Activated T-cell treated with anti-CD3 and anti-CD28 coated beads, Interleukin-2, amount 50 U/mL, for 72 hours (primary cell): ENCODE data around the gene GRID1. TPM values are rescaled to one million over a fixed set of nuclear protein-coding genes. Genes with fewer than 3 reads are reported as not detected.

Source experiments
- ATAC-seq, 2 donors: fragments of 150-1000 bp; cut with Tn5 transposase; replicated peaks in 1 of 2; 2 replicates each; pipeline ENCODE4 v1.10.0; 2021; ENCODE audit warnings: moderate library complexity in 2 of 2, mild to moderate bottlenecking in 1 of 2
- DNase-seq, 2 donors: peaks; one replicate each; pipeline ENCODE4 v3.0.0; 2021 to 2022; ENCODE audit warnings: mixed read lengths in 1 of 2
- H3K27ac Mint-ChIP-seq: one replicate; pipeline ENCODE4 v1.8.0; 2022; ENCODE audit warnings: mild to moderate bottlenecking, moderate library complexity, mixed read lengths
- H3K27me3 Mint-ChIP-seq: one replicate; pipeline ENCODE4 v1.8.0; 2022; ENCODE audit warnings: low read depth, mixed read lengths
- H3K36me3 Mint-ChIP-seq, 2 donors: one replicate each; pipeline ENCODE4 v1.8.0; 2022; ENCODE audit warnings: mixed read lengths in 2 of 2, mild to moderate bottlenecking in 1 of 2; ENCODE audit not compliant: insufficient read depth in 2 of 2
- H3K4me1 Mint-ChIP-seq: one replicate; pipeline ENCODE4 v1.8.0; 2022; ENCODE audit warnings: low read depth, mixed read lengths
- H3K4me3 Mint-ChIP-seq, 2 donors: one replicate each; pipeline ENCODE4 v1.8.0; 2022; ENCODE audit warnings: mild to moderate bottlenecking in 2 of 2, mixed read lengths in 2 of 2, moderate library complexity in 2 of 2
- H3K9me3 Mint-ChIP-seq, 2 donors: one replicate each; pipeline ENCODE4 v1.8.0; 2022; ENCODE audit warnings: mixed read lengths in 2 of 2
- total RNA-seq, 2 donors: library from RNA; stranded (reverse); gene quantifications; one replicate each; pipeline ENCODE4 v1.2.3, GENCODE V29; 2022

GRID1 gene
- total RNA-seq, 2 donors from 2014 or later = not detected

DNA sequence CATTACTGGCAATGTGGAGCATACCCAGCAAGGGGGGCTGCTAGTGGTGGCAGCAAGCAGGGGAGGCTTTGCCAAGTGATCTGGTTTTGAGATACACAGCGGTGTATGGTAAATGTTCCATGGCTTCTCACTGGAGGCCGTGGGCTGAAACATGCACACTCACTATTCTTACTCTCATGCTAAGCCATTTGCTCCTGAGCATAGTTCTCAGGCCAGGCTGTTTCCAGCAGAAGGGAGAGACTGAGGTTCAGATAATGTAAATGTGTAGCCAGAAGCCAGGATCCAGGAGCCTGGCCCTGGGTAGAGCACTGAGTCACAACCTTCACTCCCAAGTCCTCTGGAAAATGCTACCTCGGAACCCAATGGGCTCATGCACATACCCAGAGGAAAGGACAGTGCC is 757.9 kb downstream of the GRID1 start:
- Mint-ChIP-seq H3K4me1 (peaks cover 22% of the 10 kb centered on the region), H3K36me3 (no peaks in the 10 kb centered on the region), H3K27ac (no peak overlapping the region), H3K9me3 (no peaks in the 10 kb centered on the region), H3K4me3 (no peak overlapping the region), H3K27me3 (no peaks in the 10 kb centered on the region)
- ATAC-seq = no peak
- DNase-seq = no peak

DNA sequence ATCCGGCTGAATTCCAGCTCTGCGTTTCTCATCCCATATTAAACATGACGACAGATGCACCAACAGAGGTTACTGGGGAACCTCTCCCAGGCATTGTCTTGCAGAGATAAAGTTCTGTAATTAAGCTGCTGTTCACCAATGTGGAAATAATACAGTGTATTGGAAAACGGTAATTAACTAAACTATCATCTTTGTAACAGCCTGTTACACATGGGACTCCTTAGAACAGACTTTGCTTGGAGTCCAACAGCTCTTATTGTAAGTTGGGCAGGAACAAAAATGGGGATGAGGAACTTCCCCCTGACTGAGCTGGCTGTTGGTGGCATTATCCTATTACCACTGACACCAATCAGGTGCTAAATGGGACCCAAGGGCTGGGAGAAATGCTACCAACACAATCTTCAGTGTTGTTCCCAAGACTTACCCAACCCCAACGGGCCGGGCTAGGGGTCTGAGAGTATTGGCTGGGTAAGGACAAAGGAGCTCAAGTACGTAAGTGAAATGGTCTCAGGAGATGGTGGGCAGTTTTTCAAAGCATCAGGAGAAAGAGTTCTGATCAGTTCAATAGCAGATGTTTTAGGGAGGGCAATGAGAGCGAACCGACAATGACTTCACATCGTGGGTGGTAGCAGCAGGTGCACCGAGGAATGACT is 759.4 kb downstream of the GRID1 start:
- no peaks in the 10 kb centered on the region for H3K36me3 Mint-ChIP-seq
- no peaks in the 10 kb centered on the region for H3K9me3 Mint-ChIP-seq
- no peak for DNase-seq
- H3K27me3 Mint-ChIP-seq = no peaks in the 10 kb centered on the region
- peaks cover 6% of the 10 kb centered on the region for H3K4me1 Mint-ChIP-seq
- no peak for ATAC-seq
- H3K27ac Mint-ChIP-seq = no peak overlapping the region
- H3K4me3 Mint-ChIP-seq = no peak overlapping the region

DNA sequence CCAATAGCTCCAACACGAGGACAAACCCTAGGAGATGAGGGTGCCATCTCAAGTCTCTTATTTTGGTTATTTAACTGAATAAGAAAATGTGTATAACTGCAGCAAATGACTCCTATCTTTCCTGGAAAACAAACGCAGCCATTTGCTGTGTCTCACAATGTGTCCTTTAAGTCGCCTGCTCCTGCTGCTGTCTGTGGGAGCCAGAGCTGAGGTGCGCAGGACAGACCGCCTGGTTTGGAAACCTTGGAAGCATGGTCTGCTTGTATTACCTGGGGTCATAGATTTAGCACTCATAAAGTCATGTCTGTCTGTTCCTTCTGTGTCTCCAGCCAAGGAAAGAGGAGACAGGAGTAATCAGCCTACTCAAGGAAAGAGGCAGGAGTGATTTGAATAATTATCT is 760.2 kb downstream of the GRID1 start:
- Mint-ChIP-seq H3K36me3 (no peaks in the 10 kb centered on the region), H3K4me3 (no peak overlapping the region), H3K9me3 (no peaks in the 10 kb centered on the region), H3K4me1 (no peaks in the 10 kb centered on the region), H3K27me3 (no peaks in the 10 kb centered on the region), H3K27ac (no peak overlapping the region)
- DNase-seq (no peak), ATAC-seq (no peak)

DNA sequence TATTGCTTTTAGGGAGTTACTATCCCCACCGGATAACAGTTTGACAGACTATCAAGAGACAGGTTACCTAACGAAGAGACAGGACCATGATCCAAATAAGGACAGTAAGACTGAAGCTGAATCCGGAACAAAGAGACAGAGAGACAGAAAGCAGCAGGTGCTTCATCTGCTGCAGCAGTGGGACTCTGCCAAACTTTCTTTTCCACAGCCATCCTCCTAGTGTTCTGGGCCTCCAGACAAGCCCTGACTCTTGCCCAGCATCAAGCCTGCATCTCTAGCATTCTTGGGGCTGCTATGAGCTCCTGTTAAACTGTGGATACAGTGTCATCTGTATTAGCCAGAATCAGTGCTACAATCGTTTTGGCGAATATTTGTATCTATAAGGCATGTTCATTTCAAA is 761.7 kb downstream of the GRID1 start:
- DNase-seq (no peak), ATAC-seq (no peak)
- H3K27ac Mint-ChIP-seq = no peak overlapping the region
- no peaks in the 10 kb centered on the region for H3K27me3 Mint-ChIP-seq
- H3K4me3 Mint-ChIP-seq = no peak overlapping the region
- H3K36me3 Mint-ChIP-seq = no peaks in the 10 kb centered on the region
- no peaks in the 10 kb centered on the region for H3K9me3 Mint-ChIP-seq
- H3K4me1 Mint-ChIP-seq = no peaks in the 10 kb centered on the region

DNA sequence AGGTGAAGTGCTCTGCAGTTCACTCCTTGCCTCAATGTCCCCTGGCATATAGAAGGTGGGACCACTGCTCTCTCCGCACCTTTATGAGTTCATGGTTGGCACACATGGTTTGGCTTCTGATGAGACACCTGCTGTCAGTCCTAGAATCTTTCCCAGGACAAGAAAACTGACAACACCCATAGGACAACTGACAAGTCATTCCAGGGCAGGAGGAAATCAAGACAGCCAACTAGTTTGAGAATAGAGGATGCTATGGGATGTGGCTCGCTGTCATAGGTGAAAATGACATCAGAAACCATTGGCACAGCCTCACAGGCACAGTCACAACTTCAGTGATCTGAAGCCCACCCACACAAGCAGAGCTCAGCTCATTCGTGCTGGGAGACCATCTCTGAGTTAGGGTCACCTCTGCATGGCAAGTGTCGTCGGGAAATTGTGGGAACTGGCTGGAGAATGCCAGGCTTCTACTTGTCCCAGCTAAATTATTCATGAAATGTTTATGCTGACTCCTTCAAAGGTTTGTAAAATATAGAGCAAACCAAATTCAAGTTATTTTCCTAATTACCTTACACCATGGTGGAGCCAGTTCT is 762.4 kb downstream of the GRID1 start:
- ATAC-seq (no peak), DNase-seq (no peak)
- no peaks in the 10 kb centered on the region for H3K27me3 Mint-ChIP-seq
- H3K4me3 Mint-ChIP-seq = no peak overlapping the region
- no peaks in the 10 kb centered on the region for H3K9me3 Mint-ChIP-seq
- H3K4me1 Mint-ChIP-seq = no peaks in the 10 kb centered on the region
- H3K36me3 Mint-ChIP-seq = no peaks in the 10 kb centered on the region
- H3K27ac Mint-ChIP-seq = no peak overlapping the region

DNA sequence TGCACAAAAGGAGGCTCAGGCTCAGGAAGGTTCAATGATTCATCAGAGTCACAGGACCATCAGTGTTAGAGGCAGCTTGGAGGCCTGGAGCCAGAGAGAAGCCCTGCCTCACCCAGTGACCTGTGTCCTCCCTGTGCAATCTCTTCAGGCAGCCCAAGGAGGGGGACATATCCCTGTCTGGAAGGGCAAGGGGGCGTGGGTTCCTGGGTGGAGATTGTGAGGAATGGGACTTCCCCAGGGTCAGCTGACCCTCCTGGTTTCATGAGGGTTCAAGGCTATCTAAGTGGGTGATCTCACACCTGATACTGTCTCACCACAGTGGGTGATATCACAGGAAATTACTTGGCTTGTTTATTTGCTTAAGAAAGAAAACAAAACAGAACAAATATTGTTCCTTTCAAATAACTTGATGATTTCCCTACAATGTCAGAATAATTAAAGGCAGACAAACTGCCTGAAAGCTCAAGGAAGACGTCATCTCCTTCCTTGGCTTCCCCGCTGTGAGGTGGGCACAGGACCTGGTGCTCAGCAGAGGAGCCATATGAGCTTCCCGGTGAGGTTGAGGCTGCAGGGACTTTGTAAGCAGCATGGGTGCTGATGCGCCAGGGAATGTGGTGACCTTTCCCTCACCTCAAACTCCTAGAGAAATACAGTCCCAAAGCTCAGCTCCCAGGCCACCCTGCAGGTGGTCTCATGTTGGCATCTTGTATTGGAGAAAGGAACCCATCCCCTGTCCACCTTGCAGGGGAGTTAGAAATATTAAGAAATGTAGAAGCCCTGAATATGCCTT is 763.2 kb downstream of the GRID1 start:
- H3K4me1 Mint-ChIP-seq = no peaks in the 10 kb centered on the region
- peak in 1 of 2 donors; percentile 28 for ATAC-seq
- no peak overlapping the region for H3K4me3 Mint-ChIP-seq
- no peak for DNase-seq
- no peak overlapping the region for H3K27ac Mint-ChIP-seq
- no peaks in the 10 kb centered on the region for H3K27me3 Mint-ChIP-seq
- no peaks in the 10 kb centered on the region for H3K36me3 Mint-ChIP-seq
- no peaks in the 10 kb centered on the region for H3K9me3 Mint-ChIP-seq

DNA sequence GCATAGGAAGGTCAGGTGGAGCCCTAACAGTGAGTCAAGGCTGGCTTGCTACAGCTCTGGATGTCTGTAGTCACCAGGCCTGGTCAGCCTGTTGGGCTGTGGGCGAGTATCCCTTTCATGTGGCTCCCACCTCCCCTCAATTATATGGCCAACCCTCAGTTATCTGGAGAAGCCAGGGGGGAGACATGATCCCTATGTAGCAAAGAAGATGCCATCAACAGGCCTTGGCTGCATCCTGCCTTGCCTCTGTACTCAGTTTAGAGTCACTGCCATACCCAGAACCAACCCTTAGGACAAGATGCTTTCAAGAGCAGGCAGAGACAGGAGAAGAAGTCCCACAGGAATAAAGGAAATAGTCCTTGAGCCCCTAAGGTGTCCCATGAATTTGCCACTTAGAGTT is 763.9 kb downstream of the GRID1 start:
- DNase-seq (no peak), ATAC-seq (no peak)
- Mint-ChIP-seq H3K9me3 (no peaks in the 10 kb centered on the region), H3K27ac (no peak overlapping the region), H3K27me3 (no peaks in the 10 kb centered on the region), H3K4me1 (no peaks in the 10 kb centered on the region), H3K36me3 (no peaks in the 10 kb centered on the region), H3K4me3 (no peak overlapping the region)

DNA sequence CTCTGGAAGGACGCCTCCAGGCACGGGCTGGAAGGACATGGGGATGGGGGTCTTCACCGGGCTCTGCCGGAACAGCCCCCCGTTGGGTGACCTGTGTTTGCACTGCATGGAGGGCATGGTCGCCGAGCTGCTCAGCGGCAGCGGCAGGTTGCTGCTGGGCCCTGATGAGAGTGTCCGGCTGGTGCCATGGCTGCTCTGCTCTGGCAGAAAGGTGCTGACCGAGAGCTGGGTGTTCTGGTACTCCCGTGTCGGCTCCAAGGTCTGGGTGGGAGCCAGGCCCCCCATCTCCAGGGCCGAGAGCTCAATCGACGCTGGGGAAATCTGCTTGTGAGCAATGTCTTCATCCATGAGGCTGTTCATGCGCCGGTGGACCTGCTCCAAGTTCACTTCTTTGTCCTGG is 764.3 kb downstream of the GRID1 start:
- Mint-ChIP-seq H3K4me1 (no peaks in the 10 kb centered on the region), H3K36me3 (no peaks in the 10 kb centered on the region), H3K9me3 (no peaks in the 10 kb centered on the region), H3K4me3 (no peak overlapping the region), H3K27ac (no peak overlapping the region), H3K27me3 (no peaks in the 10 kb centered on the region)
- ATAC-seq = no peak
- DNase-seq = no peak

DNA sequence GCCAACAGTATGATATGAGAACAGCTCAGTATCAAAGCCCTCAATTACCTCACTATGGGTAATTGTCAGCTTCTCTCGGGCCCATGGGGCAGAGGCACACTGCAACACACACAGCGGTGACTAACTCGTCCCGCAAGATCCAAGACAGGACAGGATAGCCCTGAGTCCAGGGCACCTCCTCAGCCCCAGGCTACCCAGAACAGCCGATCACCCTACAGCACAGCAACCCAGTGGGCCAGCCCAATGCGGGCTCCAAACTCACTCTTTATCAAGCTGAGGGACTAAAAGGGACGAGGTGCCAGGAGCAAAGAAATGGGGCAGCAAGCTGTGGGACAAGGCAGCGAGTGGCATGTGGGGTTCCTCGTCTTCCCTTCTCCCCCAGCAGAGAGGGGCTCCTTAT is 765.1 kb downstream of the GRID1 start:
- no peak overlapping the region for H3K27ac Mint-ChIP-seq
- DNase-seq (no peak), ATAC-seq (no peak)
- no peaks in the 10 kb centered on the region for H3K9me3 Mint-ChIP-seq
- no peaks in the 10 kb centered on the region for H3K36me3 Mint-ChIP-seq
- no peaks in the 10 kb centered on the region for H3K27me3 Mint-ChIP-seq
- H3K4me1 Mint-ChIP-seq = no peaks in the 10 kb centered on the region
- no peak overlapping the region for H3K4me3 Mint-ChIP-seq

DNA sequence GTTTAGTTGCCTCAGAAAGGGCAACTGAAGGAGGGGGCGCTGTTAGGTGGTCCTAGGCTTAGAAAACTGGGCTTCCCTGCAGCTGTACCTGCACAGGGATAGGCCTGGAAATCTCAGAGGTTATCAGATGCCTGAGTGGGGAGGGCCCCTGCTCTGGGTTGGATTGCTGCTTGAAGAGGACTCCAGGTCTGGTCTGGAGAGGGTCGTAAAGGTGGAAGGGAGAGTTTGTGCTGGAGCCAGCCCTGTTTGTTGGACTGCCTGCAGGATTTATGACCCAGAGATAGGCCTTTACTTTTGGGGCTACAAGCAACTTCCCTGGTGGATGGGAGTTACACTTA is 765.9 kb downstream of the GRID1 start:
- H3K27me3 Mint-ChIP-seq = no peaks in the 10 kb centered on the region
- no peaks in the 10 kb centered on the region for H3K9me3 Mint-ChIP-seq
- no peak overlapping the region for H3K4me3 Mint-ChIP-seq
- DNase-seq (no peak), ATAC-seq (no peak)
- no peaks in the 10 kb centered on the region for H3K4me1 Mint-ChIP-seq
- no peak overlapping the region for H3K27ac Mint-ChIP-seq
- H3K36me3 Mint-ChIP-seq = no peaks in the 10 kb centered on the region

DNA sequence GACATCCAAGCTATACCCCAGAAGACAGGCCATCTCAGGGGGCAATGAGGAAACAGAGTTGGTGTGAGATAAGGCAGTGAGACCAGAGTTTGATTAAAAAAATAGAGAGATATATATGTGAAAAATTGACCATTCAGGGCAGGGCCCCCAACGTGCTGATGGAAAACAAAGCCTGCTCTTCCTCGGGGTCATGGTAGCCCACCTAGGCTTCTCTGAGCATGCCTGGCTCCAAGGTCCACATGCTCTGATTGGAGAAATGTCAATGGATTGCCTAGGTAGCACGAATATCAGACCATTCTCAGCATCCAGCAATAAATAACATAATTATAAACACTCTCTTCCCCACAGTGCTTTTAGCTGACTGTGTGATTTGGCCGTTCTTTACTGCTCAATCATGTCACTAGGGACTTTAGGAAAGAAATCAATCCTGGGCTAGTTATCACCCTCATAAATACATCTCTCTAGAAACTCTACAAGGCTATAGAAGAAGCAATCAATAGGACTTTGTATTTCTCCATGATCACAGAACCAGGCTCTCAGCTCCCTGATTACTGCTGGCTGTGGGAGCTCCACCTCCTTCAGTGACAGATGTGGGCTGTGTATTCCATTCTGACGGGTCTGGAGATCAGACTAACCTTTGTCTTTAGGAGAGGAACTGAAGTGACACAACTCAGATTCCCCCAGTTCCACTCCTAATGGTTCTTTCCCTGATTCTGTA is 766.4 kb downstream of the GRID1 start:
- ATAC-seq (no peak), DNase-seq (no peak)
- H3K27me3 Mint-ChIP-seq = no peaks in the 10 kb centered on the region
- H3K36me3 Mint-ChIP-seq = no peaks in the 10 kb centered on the region
- H3K27ac Mint-ChIP-seq = no peak overlapping the region
- no peaks in the 10 kb centered on the region for H3K9me3 Mint-ChIP-seq
- no peak overlapping the region for H3K4me3 Mint-ChIP-seq
- H3K4me1 Mint-ChIP-seq = peaks cover 3% of the 10 kb centered on the region

DNA sequence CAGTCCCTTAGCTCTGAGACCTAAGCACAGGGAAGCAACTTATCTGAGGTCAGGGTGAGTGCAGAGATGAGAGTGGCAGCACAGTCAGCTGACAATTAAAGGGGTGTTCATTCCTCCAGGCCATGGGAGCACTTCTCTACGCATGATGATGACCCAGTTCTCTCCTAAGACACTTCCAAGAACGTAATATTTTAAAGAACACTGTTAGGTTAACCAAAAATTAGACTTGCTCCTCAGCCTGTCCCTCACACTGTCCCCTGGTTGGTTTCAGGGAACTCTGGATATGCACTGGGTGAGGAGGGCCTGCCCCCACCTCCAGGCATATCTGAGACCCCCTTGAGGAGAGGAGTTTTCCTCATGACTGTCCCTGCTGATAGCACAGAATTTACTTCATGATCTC is 767.5 kb downstream of the GRID1 start:
- no peak for DNase-seq
- Mint-ChIP-seq H3K36me3 (no peaks in the 10 kb centered on the region), H3K4me3 (no peak overlapping the region), H3K27ac (no peak overlapping the region), H3K4me1 (peaks cover 14% of the 10 kb centered on the region), H3K27me3 (no peaks in the 10 kb centered on the region), H3K9me3 (no peaks in the 10 kb centered on the region)
- no peak for ATAC-seq

DNA sequence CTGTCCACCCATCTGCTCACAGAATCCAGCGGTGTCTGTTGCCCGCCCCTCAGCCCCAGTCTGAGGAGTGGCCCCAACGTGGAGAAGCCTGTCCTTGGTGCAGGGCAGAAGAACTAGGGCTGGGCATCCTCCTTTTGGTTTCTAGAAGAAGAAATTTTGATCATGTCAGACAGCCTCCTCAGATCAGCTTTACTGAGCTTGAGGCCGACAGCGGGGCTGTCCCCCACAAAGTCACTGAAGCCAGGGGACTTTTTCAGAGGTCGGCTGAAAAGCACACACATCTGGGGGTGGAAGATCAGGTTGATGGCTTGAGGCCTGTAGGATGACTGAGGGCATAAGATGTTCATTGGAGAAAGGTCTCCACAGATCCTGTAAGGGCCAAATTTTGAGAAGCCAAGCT is 767.9 kb downstream of the GRID1 start:
- no peaks in the 10 kb centered on the region for H3K36me3 Mint-ChIP-seq
- DNase-seq = no peak
- H3K27me3 Mint-ChIP-seq = no peaks in the 10 kb centered on the region
- H3K4me1 Mint-ChIP-seq = peaks cover 15% of the 10 kb centered on the region
- no peak overlapping the region for H3K27ac Mint-ChIP-seq
- no peak overlapping the region for H3K4me3 Mint-ChIP-seq
- ATAC-seq = no peak
- H3K9me3 Mint-ChIP-seq = no peaks in the 10 kb centered on the region
